Activated gamma-delta T cell (primary cell): ENCODE measurements around the gene PET117.
"Not testable (repeated sequence)": the region's sequence is repeated elsewhere in the genome, so short reads cannot be mapped to it uniquely, and the experiment has no call there.

Experiments used
- DNase-seq: peaks from one replicate; lab custom pipeline; 2025; lab: John Stamatoyannopoulos, UW

Gene PET117

GRCh38 chr20:18164356-18164755, 26.7 kb downstream of the PET117 start:
- DNase-seq = no peak

GRCh38 chr20:18165553-18165952, 27.9 kb downstream of the PET117 start:
- no peak for DNase-seq

- no peak for DNase-seq
Measured at GRCh38 chr20:18166241-18166881, 28.7 kb downstream of the PET117 start.

- DNase-seq = no peak
Measured at GRCh38 chr20:18166950-18167349, 29.3 kb downstream of the PET117 start.

GRCh38 chr20:18172379-18172778, 34.7 kb downstream of the PET117 start:
- no peak for DNase-seq

- no peak for DNase-seq
Measured at GRCh38 chr20:18174906-18175683, 37.4 kb downstream of the PET117 start.

- DNase-seq = no peak
Measured at GRCh38 chr20:18176318-18176785, 38.7 kb downstream of the PET117 start.

- not testable (repeated sequence) for DNase-seq
Measured at GRCh38 chr20:18180366-18180765, 42.7 kb downstream of the PET117 start.

GRCh38 chr20:18180815-18181214, 43.2 kb downstream of the PET117 start:
- DNase-seq = no peak

- no peak for DNase-seq
Measured at GRCh38 chr20:18187020-18187419, 49.4 kb downstream of the PET117 start.

GRCh38 chr20:18188434-18188833, 50.8 kb downstream of the PET117 start:
- no peak for DNase-seq

GRCh38 chr20:18190338-18191233, 52.9 kb downstream of the PET117 start:
- DNase-seq = no peak

- no peak for DNase-seq
Measured at GRCh38 chr20:18191306-18191705, 53.6 kb downstream of the PET117 start.
